ENCODE data around the gene ASB5. TPM values are rescaled to one million over a fixed set of nuclear protein-coding genes. Genes with fewer than 3 reads are reported as not detected.
"Not testable (repeated sequence)": the region's sequence is repeated elsewhere in the genome, so short reads cannot be mapped to it uniquely, and the experiment has no call there.

ASB5 gene
- total and polyA plus RNA-seq, 7 experiments from 2014 or later = not detected

- H3K9me3 ChIP-seq (ENCODE audit: control insufficient read depth in 2 of 3, low read length in 3 of 3); H3K36me3 Mint-ChIP-seq; H3K27me3 ChIP-seq (ENCODE audit: control insufficient read depth in 2 of 2, insufficient read depth in 2 of 2, low read length in 2 of 2); H3K9me3 Mint-ChIP-seq; H3K27ac Mint-ChIP-seq; H3K27ac ChIP-seq (ENCODE audit: low read depth, low read length); H3K4me1 ChIP-seq (ENCODE audit: control insufficient read depth in 2 of 2, insufficient read depth in 2 of 2, low read length in 2 of 2); intact Hi-C loops (cut with micrococcal nuclease); POLR2A ChIA-PET; DNase-seq; H3K27me3 Mint-ChIP-seq; H3K4me3 Mint-ChIP-seq; H3K36me3 ChIP-seq (ENCODE audit: control insufficient read depth in 2 of 3, insufficient read depth in 3 of 3, low read length in 3 of 3); CTCF ChIA-PET; H3K4me1 Mint-ChIP-seq; H3K4me3 ChIP-seq (ENCODE audit: low read length); ATAC-seq: not testable (repeated sequence)
These were observed 26.9 kb upstream of the ASB5 start for GRCh38 chr4:176295907-176296306.

GRCh38 chr4:176293660-176294059 lies 24.6 kb upstream of the ASB5 start:
- no peak for DNase-seq
- ChIA-PET POLR2A (no interaction called here), CTCF (no interaction called here)
- Histone ChIP-seq H3K4me1 (ENCODE audit: control insufficient read depth in 2 of 2, insufficient read depth in 2 of 2, low read length in 2 of 2) (no peaks in the 10 kb centered on the region), H3K27me3 (ENCODE audit: control insufficient read depth in 2 of 2, insufficient read depth in 2 of 2, low read length in 2 of 2) (peaks cover 0 to 4% of the 10 kb centered on the region in 2 donors), H3K36me3 (ENCODE audit: control insufficient read depth in 2 of 3, insufficient read depth in 3 of 3, low read length in 3 of 3) (no peaks in the 10 kb centered on the region), H3K27ac (ENCODE audit: low read depth, low read length) (no peak overlapping the region), H3K9me3 (ENCODE audit: control insufficient read depth in 2 of 3, low read length in 3 of 3) (no peaks in the 10 kb centered on the region), H3K4me3 (ENCODE audit: low read length) (no peak overlapping the region)
- Mint-ChIP-seq H3K27ac (no peak overlapping the region), H3K4me1 (no peaks in the 10 kb centered on the region), H3K4me3 (no peak overlapping the region), H3K9me3 (no peaks in the 10 kb centered on the region), H3K36me3 (no peaks in the 10 kb centered on the region), H3K27me3 (no peaks in the 10 kb centered on the region)
- ATAC-seq = no peak
- intact Hi-C loops (cut with micrococcal nuclease) = no loop called here

GRCh38 chr4:176292920-176293319 lies 23.9 kb upstream of the ASB5 start:
- no peak overlapping the region for H3K4me3 ChIP-seq (ENCODE audit: low read length)
- no peaks in the 10 kb centered on the region for H3K4me1 ChIP-seq (ENCODE audit: control insufficient read depth in 2 of 2, insufficient read depth in 2 of 2, low read length in 2 of 2)
- H3K36me3 ChIP-seq (ENCODE audit: control insufficient read depth in 2 of 3, insufficient read depth in 3 of 3, low read length in 3 of 3) = no peaks in the 10 kb centered on the region
- ATAC-seq (no peak), DNase-seq (no peak)
- Mint-ChIP-seq H3K4me3 (no peak overlapping the region), H3K4me1 (no peaks in the 10 kb centered on the region), H3K9me3 (no peaks in the 10 kb centered on the region), H3K36me3 (no peaks in the 10 kb centered on the region), H3K27me3 (peaks cover 0 to 3% (median 0%) of the 10 kb centered on the region in 5 donors), H3K27ac (no peak overlapping the region)
- H3K27ac ChIP-seq (ENCODE audit: low read depth, low read length) = no peak overlapping the region
- peaks cover 0 to 4% of the 10 kb centered on the region in 2 donors for H3K27me3 ChIP-seq (ENCODE audit: control insufficient read depth in 2 of 2, insufficient read depth in 2 of 2, low read length in 2 of 2)
- ChIA-PET POLR2A (no interaction called here), CTCF (no interaction called here)
- no peaks in the 10 kb centered on the region for H3K9me3 ChIP-seq (ENCODE audit: control insufficient read depth in 2 of 3, low read length in 3 of 3)
- intact Hi-C loops (cut with micrococcal nuclease) = no loop called here

GRCh38 chr4:176291748-176292147 lies 22.7 kb upstream of the ASB5 start:
- no peak for ATAC-seq
- POLR2A ChIA-PET = no interaction called here
- no peaks in the 10 kb centered on the region for H3K9me3 Mint-ChIP-seq
- CTCF ChIA-PET = no interaction called here
- Histone ChIP-seq H3K27me3 (ENCODE audit: control insufficient read depth in 2 of 2, insufficient read depth in 2 of 2, low read length in 2 of 2) (peaks cover 0 to 4% of the 10 kb centered on the region in 2 donors), H3K4me3 (ENCODE audit: low read length) (no peak overlapping the region), H3K4me1 (ENCODE audit: control insufficient read depth in 2 of 2, insufficient read depth in 2 of 2, low read length in 2 of 2) (no peaks in the 10 kb centered on the region), H3K36me3 (ENCODE audit: control insufficient read depth in 2 of 3, insufficient read depth in 3 of 3, low read length in 3 of 3) (no peaks in the 10 kb centered on the region), H3K27ac (ENCODE audit: low read depth, low read length) (no peak overlapping the region), H3K9me3 (ENCODE audit: control insufficient read depth in 2 of 3, low read length in 3 of 3) (no peaks in the 10 kb centered on the region)
- peaks cover 0 to 4% (median 0%) of the 10 kb centered on the region in 5 donors for H3K27me3 Mint-ChIP-seq
- DNase-seq = no peak
- H3K4me1 Mint-ChIP-seq = no peaks in the 10 kb centered on the region
- intact Hi-C loops (cut with micrococcal nuclease) = no loop called here
- H3K4me3 Mint-ChIP-seq = no peak overlapping the region
- no peaks in the 10 kb centered on the region for H3K36me3 Mint-ChIP-seq
- H3K27ac Mint-ChIP-seq = no peak overlapping the region

- Histone ChIP-seq H3K36me3 (ENCODE audit: control insufficient read depth in 2 of 3, insufficient read depth in 3 of 3, low read length in 3 of 3) (no peaks in the 10 kb centered on the region), H3K4me3 (ENCODE audit: low read length) (no peak overlapping the region), H3K9me3 (ENCODE audit: control insufficient read depth in 2 of 3, low read length in 3 of 3) (no peaks in the 10 kb centered on the region), H3K4me1 (ENCODE audit: control insufficient read depth in 2 of 2, insufficient read depth in 2 of 2, low read length in 2 of 2) (no peaks in the 10 kb centered on the region), H3K27ac (ENCODE audit: low read depth, low read length) (no peak overlapping the region), H3K27me3 (ENCODE audit: control insufficient read depth in 2 of 2, insufficient read depth in 2 of 2, low read length in 2 of 2) (peaks cover 0 to 4% of the 10 kb centered on the region in 2 donors)
- ChIA-PET CTCF (no interaction called here), POLR2A (no interaction called here)
- no peaks in the 10 kb centered on the region for H3K9me3 Mint-ChIP-seq
- no peak overlapping the region for H3K4me3 Mint-ChIP-seq
- no peaks in the 10 kb centered on the region for H3K4me1 Mint-ChIP-seq
- H3K36me3 Mint-ChIP-seq = no peaks in the 10 kb centered on the region
- H3K27me3 Mint-ChIP-seq = peaks cover 0 to 4% (median 0%) of the 10 kb centered on the region in 5 donors
- no peak for ATAC-seq
- intact Hi-C loops (cut with micrococcal nuclease) = no loop called here
- no peak overlapping the region for H3K27ac Mint-ChIP-seq
- no peak for DNase-seq
These were observed 21.5 kb upstream of the ASB5 start for GRCh38 chr4:176290520-176290919.

GRCh38 chr4:176289561-176289960 lies 20.5 kb upstream of the ASB5 start:
- Histone ChIP-seq H3K9me3 (ENCODE audit: control insufficient read depth in 2 of 3, low read length in 3 of 3) (no peaks in the 10 kb centered on the region), H3K27ac (ENCODE audit: low read depth, low read length) (no peak overlapping the region), H3K4me1 (ENCODE audit: control insufficient read depth in 2 of 2, insufficient read depth in 2 of 2, low read length in 2 of 2) (no peaks in the 10 kb centered on the region), H3K4me3 (ENCODE audit: low read length) (no peak overlapping the region), H3K36me3 (ENCODE audit: control insufficient read depth in 2 of 3, insufficient read depth in 3 of 3, low read length in 3 of 3) (no peaks in the 10 kb centered on the region), H3K27me3 (ENCODE audit: control insufficient read depth in 2 of 2, insufficient read depth in 2 of 2, low read length in 2 of 2) (peaks cover 0 to 4% of the 10 kb centered on the region in 2 donors)
- Mint-ChIP-seq H3K36me3 (no peaks in the 10 kb centered on the region), H3K4me1 (no peaks in the 10 kb centered on the region), H3K27ac (no peak overlapping the region), H3K4me3 (no peak overlapping the region), H3K27me3 (peaks cover 0 to 4% (median 0%) of the 10 kb centered on the region in 5 donors), H3K9me3 (no peaks in the 10 kb centered on the region)
- ChIA-PET POLR2A (no interaction called here), CTCF (no interaction called here)
- ATAC-seq (no peak), DNase-seq (no peak)
- intact Hi-C loops (cut with micrococcal nuclease) = no loop called here

- H3K9me3 ChIP-seq (ENCODE audit: control insufficient read depth in 2 of 3, low read length in 3 of 3) = no peaks in the 10 kb centered on the region
- no peak for ATAC-seq
- Mint-ChIP-seq H3K27me3 (peaks cover 0 to 5% (median 0%) of the 10 kb centered on the region in 5 donors), H3K9me3 (no peaks in the 10 kb centered on the region), H3K4me3 (no peak overlapping the region), H3K27ac (no peak overlapping the region), H3K4me1 (no peaks in the 10 kb centered on the region), H3K36me3 (no peaks in the 10 kb centered on the region)
- no peak overlapping the region for H3K4me3 ChIP-seq (ENCODE audit: low read length)
- H3K36me3 ChIP-seq (ENCODE audit: control insufficient read depth in 2 of 3, insufficient read depth in 3 of 3, low read length in 3 of 3) = no peaks in the 10 kb centered on the region
- H3K27ac ChIP-seq (ENCODE audit: low read depth, low read length) = no peak overlapping the region
- POLR2A ChIA-PET = no interaction called here
- intact Hi-C loops (cut with micrococcal nuclease) = no loop called here
- peaks cover 0 to under 1% of the 10 kb centered on the region in 2 donors for H3K27me3 ChIP-seq (ENCODE audit: control insufficient read depth in 2 of 2, insufficient read depth in 2 of 2, low read length in 2 of 2)
- DNase-seq = no peak
- CTCF ChIA-PET = no interaction called here
- H3K4me1 ChIP-seq (ENCODE audit: control insufficient read depth in 2 of 2, insufficient read depth in 2 of 2, low read length in 2 of 2) = no peaks in the 10 kb centered on the region
These were observed 19.0 kb upstream of the ASB5 start for GRCh38 chr4:176288020-176288419.
